Measurements from ENCODE around the gene STAT4.

GRCh38 chr2:190988910-190989309 lies 161.9 kb downstream of the STAT4 start:
- TF ChIP-seq CTCF (IDR thresholded peaks at IDR 0.05; ENCODE audit: low read depth, low read length, poor library complexity, severe bottlenecking) (no peak), EZH2phosphoT487 (IDR thresholded peaks at IDR 0.05; ENCODE audit: borderline replicate concordance, low read length) (no peak)
